Stimulated activated CD8-positive, alpha-beta memory T cell treated with anti-CD3 and anti-CD28 coated beads, Interleukin-2, amount 100 ng/mL, for 1 hour (primary cell): Measurements from ENCODE around the gene VDAC2.

Source experiments
- DNase-seq, 2 donors: peaks; one replicate each; pipeline ENCODE4 v3.0.0-alpha.2; 2020; ENCODE audit warnings: low read depth in 2 of 2

Gene VDAC2

DNA sequence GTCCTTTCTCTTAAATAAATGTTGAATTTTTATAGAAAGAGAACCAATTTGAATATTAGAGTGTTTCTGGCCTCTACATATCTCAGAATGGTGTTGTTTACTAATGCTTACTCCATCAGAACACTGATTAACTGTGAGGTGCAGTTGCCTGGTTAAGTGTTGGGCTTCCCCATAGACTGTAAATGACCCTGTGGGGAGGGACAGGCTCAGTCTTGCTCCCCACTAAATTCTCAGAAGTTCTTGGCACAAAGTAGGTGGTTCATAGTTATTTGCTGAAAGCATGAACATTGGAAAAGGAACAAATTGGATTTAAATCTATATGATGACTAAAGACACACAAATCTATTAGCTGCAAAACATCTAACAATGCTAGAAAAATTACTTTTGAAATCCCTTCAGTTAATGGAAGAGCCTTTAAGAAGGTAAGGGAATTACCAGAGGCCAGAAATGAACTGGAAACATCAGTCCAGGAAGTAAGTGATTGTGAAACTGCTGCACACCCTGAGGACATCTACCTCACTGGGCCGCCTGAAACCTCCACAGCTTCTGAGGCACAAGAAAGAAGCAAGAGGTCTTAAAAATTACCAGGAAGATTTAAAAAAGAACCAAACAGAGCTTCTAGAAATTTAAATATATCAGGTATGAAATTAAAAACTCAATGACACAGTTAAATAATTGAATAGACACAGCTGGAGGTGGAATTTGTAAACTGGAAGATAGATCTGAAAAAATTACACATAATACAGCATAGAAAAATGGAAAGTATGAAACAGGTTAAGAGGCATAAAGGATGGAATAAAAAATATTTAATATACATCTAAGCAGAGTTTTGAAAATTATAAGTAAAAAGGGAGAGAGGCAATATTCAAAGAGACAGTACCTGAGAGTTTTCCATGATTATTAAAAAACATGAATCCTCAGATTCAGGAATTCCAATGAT is 43.0 kb downstream of the VDAC2 start:
- no peak for DNase-seq

DNA sequence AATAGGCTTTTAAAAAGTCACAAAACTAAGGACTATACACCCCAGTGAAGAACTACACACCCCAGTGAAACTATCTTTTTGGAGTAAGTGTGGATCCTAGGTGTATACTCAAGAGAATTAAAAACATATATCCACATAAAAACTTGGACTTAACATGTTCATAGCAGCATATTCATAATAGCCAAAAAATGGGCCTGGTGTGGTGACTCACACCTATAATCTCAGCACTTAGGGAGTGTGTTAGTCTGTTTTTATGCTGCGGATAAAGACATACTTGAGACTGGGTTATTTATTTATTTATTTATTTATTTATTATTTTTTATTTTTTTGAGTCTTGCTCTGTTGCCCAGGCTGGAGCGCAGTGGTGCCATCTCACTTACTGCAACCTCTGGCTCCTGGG is 44.1 kb downstream of the VDAC2 start:
- no peak for DNase-seq

DNA sequence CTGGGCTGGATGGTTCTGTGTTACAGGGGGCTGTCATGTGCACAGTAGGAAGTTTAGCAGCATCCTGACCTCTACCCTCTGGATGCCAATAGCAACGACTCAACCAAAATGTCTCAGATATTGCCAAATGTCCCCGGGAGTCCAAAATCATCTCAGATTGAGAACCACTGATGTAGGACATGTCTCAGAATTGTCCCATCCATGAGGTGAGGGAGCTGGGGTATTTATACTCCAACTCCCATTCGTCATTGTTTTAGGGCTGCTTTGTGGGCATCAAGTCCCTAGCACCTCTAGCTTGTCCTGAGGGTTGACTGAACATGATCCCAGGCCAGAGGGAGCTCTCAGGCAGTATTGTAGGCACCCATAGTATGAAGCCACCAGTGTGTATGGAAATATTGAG is 50.4 kb downstream of the VDAC2 start:
- DNase-seq, result no peak

DNA sequence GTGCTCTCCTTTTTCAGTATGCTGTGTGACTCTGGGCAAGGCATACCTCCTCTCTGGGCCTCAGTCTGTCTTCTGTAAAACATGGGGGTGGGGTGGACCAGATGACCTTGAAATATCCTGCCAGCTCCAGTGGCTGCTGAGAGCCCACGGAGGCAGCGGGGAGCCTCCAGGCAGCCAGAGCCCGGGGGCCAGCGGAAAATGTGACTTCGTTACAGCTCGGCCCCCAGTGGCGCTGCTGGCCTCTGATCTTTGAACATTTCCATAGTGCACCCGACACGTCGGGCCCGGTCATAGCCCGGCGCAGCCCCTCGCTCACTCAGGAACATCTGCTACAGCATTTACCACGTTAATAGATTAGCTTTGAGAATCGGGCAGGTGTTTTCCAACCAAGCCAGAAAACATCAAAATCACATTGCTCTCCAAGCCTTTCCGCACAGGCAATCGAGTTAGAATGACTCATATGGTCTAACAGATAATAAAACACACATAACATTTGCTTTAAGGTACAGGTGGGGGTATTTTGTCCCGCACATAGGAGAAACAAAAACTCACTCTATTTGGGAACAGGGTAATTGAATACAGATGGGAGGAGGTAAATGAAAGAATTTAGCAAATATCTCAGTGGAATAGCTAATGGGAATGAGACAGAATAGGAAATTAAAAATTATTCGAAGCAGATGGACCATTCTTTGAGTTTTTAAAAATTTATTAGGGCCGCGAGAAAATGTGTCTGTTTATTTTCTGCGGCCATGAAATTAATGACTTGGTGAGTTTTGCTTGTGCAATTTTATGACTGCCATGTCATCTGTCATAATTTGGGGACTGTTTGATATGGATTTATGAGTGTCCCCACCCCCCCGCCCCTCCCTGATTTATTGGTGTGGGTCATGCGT is 51.5 kb downstream of the VDAC2 start:
- no peak for DNase-seq

DNA sequence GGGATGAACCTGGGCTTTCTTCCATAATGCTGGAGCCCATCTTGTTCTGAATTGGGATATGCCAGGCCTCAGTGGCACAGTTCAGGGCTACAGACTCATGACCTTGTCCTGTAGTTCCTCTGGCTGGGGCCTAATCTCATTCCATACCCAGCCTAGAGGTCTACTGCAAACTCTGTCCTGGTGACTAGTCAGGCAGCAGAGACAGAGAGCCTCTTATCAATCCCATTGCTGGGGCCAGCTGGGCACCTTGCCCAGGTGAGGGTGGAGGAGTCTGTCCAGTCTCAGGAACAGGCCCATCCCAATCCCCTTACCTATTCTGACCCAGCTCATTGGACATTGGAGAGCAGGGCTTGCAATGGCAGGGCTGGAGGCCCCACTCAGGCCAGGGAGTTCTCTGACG is 53.2 kb downstream of the VDAC2 start:
- DNase-seq, result no peak

DNA sequence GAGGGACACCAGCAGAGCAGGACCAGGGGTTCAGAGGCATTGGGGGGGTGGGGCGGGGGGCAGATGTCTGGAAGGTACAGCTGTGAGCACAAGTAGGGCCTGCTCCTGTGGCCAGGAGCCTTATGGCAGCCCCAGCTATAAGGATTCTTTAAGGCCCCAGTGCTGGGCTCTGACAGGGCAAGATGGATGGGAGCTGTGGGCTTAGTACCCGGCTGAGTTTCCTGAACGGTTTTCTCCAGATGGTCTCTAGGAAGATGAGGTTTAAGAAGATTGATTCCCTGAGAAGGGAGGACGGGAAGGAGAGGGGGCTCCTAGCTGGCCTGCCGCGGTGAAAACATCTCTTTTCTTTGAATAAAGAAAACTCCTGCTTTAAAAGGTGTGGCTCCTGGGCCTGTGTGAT is 55.3 kb downstream of the VDAC2 start:
- DNase-seq, result no peak

DNA sequence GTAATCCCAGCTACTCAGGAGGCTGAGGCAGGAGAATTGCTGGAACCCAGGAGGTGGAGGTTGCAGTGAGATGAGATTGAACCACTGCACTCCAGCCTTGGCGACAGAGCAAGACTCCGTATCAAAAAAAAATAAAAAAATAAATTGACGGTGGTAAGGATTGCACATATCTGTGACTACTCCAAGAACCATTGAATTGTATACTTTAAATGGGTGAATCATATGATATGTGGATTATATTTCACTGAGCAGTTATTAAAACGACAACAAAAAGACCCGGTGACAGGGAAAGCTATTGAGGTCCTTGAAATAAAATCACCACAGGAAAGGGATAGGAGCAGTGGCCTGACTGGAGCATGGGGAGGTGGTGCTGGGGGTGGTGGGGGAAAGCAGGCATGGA is 56.3 kb downstream of the VDAC2 start:
- DNase-seq, result no peak

DNA sequence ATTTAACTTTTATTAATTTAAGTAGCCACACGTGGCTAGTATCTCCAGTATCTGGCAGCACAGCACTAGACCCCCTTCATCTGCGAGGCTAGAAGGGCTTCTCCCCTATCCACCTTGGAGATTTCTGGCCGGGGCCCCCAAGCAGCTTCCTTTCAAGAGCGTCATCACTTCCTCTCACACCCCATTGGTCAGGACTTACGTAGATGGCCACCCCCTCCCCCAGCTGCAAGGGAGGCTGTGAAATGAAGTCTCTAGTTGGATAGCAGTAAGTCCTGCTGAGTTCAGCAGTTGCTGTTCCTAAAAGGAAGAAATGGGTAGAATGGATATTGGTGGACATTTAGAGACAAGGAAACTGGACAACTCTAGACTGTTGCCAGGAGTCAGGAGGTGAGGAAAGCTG is 59.0 kb downstream of the VDAC2 start:
- DNase-seq, result no peak

DNA sequence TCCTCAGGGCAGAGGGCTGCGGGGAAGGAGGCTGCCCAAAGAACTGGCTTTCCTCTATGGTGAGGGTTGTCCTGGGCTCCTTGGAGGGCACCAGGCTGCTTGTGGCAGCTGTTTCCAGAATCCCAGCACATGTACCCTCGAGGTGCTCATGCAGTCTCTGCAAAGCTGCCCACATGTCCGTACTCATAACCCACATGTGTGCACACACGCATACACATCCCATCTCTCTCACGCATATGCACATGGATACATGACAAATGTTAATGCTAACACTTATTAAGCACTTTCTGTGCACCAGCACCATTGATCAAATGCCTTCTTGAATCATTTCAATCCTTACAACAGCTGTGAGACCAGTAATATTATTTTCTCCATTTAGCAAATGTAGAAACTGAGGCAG is 61.5 kb downstream of the VDAC2 start:
- no peak for DNase-seq

DNA sequence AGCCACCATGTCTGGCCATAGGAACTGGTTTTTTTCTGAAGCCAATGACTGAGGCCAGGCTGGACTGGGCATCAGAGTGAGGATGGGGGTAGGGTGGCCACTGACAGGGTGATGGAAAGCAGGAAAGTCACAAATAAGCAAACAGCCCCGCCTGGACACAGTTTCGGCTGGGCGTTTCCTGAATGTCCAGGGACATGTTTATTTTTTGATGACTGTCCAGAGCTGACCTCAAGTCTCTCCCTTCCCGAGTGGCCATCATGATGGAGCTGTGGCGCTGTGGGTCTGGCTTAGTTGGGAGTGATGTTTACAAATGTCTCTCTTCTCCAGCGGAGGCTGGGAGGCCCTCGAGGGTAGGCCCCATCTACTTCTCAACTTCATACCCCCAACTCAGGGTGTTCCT is 62.3 kb downstream of the VDAC2 start:
- DNase-seq, result no peak

DNA sequence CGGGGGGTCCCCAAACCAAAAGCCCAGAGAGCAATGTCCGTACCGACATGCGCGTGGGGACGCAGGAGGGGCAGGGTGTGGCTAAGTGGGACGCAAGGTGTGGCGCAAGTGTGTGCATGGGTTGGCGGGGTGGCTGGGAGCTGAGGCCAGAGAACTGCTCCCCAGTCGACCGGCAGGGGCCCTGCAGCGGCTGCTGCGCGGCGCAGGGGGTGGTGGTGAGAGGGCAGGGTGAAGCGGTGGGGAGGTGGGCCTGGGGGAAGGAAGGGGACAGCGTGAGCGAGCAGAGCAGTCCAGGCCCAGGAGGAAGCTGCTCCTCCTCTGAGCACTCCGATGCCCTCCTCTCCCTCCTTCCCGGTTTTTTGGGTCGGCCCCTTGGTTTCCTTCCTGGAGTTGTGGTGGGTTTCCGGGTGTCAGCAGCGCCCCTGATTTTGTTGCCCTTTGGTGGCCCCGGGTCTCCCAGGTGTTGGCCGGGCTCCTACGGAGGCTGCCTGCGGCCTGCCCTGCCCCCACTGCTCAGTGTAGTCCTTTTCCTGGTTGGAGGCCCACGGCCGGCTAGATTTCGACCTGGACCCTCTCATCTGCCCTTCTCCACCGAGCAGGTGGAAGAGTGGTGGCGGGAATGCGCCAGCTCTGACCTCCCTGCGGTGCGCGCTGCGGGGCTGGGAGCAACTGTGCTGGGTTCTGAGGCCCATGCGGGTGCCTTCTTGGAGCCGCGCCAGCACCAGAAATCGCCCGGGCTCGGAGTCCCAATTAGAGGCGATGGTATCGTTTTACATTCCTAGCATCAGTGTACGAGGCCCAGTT is 65.7 kb downstream of the VDAC2 start:
- DNase-seq, result no peak

DNA sequence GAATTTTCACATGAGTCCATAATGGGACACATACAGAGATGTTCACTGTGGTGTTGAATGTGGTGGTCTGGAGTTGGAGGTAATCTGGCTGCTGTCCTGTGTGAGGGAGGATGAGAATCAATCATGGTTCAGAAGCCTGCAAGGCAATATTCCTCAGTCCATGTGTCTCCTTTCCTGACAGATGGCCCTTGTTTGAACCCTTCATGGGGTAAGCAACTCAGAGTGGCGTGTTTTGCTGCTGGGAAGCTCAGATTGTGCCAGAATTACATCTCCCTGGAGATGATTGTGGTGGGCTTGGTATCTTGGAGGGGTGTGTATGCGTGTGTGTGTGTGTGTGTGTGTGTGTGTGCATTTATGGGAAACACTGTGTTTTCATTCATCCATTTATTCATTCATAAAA is 69.6 kb downstream of the VDAC2 start:
- no peak for DNase-seq
